LNCaP clone FGC (cell line): ENCODE data around the gene RPS15A.

Experiments
- DNase-seq: peaks from one replicate; pipeline ENCODE4 v3.0.0-alpha.2; 2011; ENCODE audit warnings: low read depth
- H3K4me3 ChIP-seq: 2 replicates; pipeline ENCODE4 v1.5.1; 2011; ENCODE audit warnings: mild to moderate bottlenecking, low read depth, low read length, control low read depth
- CTCF ChIP-seq: IDR thresholded peaks from 2 replicates; pipeline ENCODE4 v1.5.1; 2012; ENCODE audit warnings: mild to moderate bottlenecking; ENCODE audit not compliant: control insufficient read depth, insufficient read depth; ENCODE audit errors: extremely low read depth

RPS15A gene

DNA sequence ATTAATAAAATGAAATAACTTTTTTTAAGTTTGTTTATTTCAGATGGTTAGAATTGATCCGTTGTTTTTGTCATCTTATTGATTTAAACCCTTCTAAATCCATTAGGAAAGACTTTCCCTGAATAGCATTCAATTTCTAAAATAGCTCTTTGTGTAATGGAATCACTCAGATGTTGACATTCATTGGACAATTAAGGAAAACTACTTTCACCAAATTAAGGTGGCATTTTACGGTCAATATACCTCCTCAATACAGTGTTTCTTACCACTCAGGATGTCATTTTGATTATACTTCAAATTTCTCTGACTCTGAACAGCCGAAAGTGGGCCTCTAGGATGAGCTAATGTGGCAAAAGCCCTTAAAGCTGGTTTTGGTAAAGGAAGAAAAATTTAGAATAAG, 9.4 kb upstream of the RPS15A start:
- H3K4me3 ChIP-seq: peak overlapping the region; percentile 73; the same call in 1 of the 2 replicates
- no peak for DNase-seq
- TF ChIP-seq CTCF: no peak

DNA sequence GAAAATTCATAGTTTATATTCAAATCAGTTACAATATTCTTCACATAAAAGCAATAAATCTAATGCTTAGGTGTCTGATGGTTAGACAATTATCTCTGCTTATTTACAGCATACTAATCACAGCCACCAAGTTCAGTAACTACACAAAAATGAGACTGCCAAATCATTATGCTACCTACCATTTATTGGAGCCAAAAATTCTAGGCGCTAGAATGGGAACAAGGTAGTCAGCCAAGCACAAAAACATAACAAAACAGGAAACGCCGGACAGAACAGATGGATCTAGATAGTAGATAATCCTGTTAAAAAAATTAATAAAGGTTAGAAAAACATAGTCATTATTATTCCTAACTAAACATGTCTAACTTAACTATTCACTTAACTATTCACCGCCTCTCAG, 7.6 kb upstream of the RPS15A start:
- no peak overlapping the region for H3K4me3 ChIP-seq
- no peak for TF ChIP-seq CTCF
- no peak for DNase-seq

- DNase-seq: no peak
- TF ChIP-seq CTCF: no peak
- H3K4me3 ChIP-seq: no peak overlapping the region
These were observed 6.2 kb upstream of the RPS15A start for GRCh38 chr16:18796377-18796776.

DNA sequence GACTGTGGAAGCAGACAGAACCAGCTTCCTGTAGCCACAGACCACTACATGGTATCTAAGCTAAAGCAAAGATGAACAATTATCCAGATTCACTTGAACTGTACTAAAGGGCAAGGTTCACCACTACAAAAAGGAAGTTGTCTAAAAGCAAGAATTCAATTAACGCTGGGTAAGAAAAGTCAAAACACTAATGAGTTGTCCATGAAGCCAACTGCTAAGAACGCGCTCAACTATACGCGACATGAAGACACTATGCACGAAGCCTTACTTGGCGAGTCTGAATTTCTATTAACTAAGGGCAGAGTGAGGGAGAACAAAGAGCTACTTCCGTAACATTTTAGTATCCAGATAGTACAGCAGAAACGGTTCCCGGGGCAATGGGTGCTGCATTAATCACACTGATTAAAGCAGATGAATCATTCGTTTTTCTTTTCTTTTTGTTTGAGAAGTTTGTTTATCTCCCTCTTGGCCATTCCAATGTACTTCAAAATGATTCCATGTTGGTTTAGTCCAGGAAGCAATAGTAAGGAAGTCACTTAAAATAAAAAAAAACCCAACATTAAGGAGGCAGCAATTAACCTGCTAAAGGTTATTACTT, 2.8 kb upstream of the RPS15A start:
- DNase-seq: no peak
- TF ChIP-seq CTCF: no peak
- no peak overlapping the region for H3K4me3 ChIP-seq

GRCh38 chr16:18789515-18789849, 652 bp downstream of the RPS15A start:
- no peak for DNase-seq
- no peak for TF ChIP-seq CTCF
- H3K4me3 ChIP-seq: peak overlapping the region; percentile 100

DNA sequence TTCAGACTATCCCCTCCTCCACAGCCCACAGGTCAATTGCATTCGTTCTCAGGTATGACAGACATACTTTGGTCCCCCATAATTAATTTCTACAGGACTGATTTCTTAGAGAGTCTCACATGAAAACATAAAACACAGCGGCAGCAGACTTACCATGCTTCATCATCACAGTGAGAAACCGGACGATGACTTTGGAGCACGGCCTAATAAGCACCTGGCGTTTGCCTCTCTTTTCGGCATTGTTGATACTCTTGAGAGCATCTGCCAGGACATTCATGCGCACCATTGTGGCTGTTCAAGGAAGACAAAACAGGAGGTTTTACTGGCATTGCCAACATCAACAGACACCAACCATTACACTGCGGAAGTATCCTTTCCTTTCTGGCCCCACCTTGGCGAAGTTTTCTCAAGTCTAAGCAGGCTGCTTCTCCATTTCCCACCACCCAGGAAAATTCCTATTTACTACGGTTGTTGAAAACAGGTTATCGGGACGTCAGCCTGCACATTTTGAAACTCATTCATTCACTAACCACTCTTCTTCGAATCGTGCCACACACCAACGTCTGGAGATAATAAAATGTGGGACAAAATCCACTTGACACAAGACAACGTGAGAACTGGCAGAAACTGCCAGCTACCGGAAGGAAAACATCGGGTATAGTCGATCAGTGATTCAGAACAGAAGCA, 1.2 kb downstream of the RPS15A start:
- H3K4me3 ChIP-seq: peak overlapping the region; percentile 100
- no peak for DNase-seq
- TF ChIP-seq CTCF: no peak
